ENCODE data around the gene CMSS1.

DNA sequence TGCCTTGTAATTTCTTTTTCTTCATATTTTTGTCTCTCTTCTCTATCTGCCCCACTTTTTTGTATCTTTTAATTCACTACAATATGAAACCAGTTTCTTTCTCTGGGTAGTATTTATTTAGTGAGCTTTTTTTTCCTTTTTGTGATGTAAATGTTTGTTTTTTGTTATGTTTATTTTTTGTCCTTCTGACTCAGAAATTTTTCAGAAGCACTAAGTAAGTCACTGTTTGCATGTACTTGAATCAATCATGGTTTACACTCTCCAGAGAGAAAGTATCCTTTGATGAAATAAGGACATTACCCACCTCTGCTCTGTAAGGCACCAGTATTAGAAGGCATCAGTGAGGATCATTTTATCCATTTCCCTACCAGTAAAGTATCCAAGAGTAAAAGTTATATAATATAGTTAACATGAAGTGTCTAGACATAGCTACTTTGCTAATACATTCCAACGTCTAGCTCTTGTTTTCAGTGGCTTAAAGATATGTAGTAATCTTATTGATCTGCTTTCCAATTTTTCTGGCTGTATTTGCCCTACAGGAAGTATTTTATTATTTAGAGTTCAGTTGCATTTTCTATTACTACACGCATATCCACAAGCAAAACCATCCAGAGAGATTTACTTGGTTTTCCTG is 271.2 kb downstream of the CMSS1 start:
- TF ChIP-seq JUN (CRISPR knock-in tag; IDR thresholded peaks at IDR 0.05) (no peak), FOXP1 (CRISPR knock-in tag; IDR thresholded peaks at IDR 0.05; ENCODE audit: borderline replicate concordance) (no peak), CREB1 (CRISPR knock-in tag; IDR thresholded peaks at IDR 0.05) (no peak), NFYB (CRISPR knock-in tag; conservative IDR thresholded peaks at IDR 0.05; ENCODE audit: low read depth) (no peak), ZNF138 (CRISPR knock-in tag; conservative IDR thresholded peaks at IDR 0.05) (no peak), NR3C1 (CRISPR knock-in tag; conservative IDR thresholded peaks at IDR 0.05; ENCODE audit: low read depth) (no peak)
- TF ChIP-seq, protein P1, sequence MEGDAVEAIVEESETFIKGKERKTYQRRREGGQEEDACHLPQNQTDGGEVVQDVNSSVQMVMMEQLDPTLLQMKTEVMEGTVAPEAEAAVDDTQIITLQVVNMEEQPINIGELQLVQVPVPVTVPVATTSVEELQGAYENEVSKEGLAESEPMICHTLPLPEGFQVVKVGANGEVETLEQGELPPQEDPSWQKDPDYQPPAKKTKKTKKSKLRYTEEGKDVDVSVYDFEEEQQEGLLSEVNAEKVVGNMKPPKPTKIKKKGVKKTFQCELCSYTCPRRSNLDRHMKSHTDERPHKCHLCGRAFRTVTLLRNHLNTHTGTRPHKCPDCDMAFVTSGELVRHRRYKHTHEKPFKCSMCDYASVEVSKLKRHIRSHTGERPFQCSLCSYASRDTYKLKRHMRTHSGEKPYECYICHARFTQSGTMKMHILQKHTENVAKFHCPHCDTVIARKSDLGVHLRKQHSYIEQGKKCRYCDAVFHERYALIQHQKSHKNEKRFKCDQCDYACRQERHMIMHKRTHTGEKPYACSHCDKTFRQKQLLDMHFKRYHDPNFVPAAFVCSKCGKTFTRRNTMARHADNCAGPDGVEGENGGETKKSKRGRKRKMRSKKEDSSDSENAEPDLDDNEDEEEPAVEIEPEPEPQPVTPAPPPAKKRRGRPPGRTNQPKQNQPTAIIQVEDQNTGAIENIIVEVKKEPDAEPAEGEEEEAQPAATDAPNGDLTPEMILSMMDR (IDR thresholded peaks at IDR 0.05) = no peak
- TF ChIP-seq, protein P2, sequence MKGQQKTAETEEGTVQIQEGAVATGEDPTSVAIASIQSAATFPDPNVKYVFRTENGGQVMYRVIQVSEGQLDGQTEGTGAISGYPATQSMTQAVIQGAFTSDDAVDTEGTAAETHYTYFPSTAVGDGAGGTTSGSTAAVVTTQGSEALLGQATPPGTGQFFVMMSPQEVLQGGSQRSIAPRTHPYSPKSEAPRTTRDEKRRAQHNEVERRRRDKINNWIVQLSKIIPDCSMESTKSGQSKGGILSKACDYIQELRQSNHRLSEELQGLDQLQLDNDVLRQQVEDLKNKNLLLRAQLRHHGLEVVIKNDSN (CRISPR knock-in tag; IDR thresholded peaks at IDR 0.05) = no peak
- TF ChIP-seq, protein P3, sequence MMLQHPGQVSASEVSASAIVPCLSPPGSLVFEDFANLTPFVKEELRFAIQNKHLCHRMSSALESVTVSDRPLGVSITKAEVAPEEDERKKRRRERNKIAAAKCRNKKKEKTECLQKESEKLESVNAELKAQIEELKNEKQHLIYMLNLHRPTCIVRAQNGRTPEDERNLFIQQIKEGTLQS (CRISPR knock-in tag; conservative IDR thresholded peaks at IDR 0.05) = no peak
- TF ChIP-seq, protein P4, sequence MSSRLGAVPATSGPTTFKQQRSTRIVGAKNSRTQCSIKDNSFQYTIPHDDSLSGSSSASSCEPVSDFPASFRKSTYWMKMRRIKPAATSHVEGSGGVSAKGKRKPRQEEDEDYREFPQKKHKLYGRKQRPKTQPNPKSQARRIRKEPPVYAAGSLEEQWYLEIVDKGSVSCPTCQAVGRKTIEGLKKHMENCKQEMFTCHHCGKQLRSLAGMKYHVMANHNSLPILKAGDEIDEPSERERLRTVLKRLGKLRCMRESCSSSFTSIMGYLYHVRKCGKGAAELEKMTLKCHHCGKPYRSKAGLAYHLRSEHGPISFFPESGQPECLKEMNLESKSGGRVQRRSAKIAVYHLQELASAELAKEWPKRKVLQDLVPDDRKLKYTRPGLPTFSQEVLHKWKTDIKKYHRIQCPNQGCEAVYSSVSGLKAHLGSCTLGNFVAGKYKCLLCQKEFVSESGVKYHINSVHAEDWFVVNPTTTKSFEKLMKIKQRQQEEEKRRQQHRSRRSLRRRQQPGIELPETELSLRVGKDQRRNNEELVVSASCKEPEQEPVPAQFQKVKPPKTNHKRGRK (CRISPR knock-in tag; IDR thresholded peaks at IDR 0.05; ENCODE audit: borderline replicate concordance) = no peak
- TF ChIP-seq, protein P5, sequence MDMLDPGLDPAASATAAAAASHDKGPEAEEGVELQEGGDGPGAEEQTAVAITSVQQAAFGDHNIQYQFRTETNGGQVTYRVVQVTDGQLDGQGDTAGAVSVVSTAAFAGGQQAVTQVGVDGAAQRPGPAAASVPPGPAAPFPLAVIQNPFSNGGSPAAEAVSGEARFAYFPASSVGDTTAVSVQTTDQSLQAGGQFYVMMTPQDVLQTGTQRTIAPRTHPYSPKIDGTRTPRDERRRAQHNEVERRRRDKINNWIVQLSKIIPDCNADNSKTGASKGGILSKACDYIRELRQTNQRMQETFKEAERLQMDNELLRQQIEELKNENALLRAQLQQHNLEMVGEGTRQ (CRISPR knock-in tag; IDR thresholded peaks at IDR 0.05) = no peak
